Neural cell (in vitro differentiated cells): ENCODE measurements around the gene HIF3A. TPM values are rescaled to one million over a fixed set of nuclear protein-coding genes. Genes with fewer than 3 reads are reported as not detected.

Experiments used
- H2AFZ ChIP-seq: fragments of 200-600, 300-800 bp; sonication (generic), shearing (Covaris generic); 2 replicates; pipeline ENCODE4 v1.6.0; 2014; ENCODE audit warnings: low read depth, mild to moderate bottlenecking, antibody characterized with exemption, low read length, moderate library complexity
- H3F3A ChIP-seq: fragments of 200-600 bp; shearing (Covaris generic); 2 replicates; pipeline ENCODE4 v1.6.1; 2016; ENCODE audit warnings: mild to moderate bottlenecking, moderate library complexity, mixed read lengths, antibody characterized with exemption, low read length; ENCODE audit not compliant: insufficient read depth, poor library complexity, severe bottlenecking
- H3K27ac ChIP-seq: fragments of 200-600, 300-800 bp; sonication (generic), shearing (Covaris generic); 2 replicates; pipeline ENCODE4 v1.5.1; 2014; ENCODE audit warnings: mild to moderate bottlenecking, low read length, moderate library complexity
- H3K27me3 ChIP-seq: fragments of 300-800, 200-600 bp; sonication (generic), shearing (Covaris generic); 2 replicates; pipeline ENCODE4 v1.6.0; 2014; ENCODE audit warnings: mild to moderate bottlenecking, low read depth, low read length, moderate library complexity; ENCODE audit not compliant: insufficient read depth
- H3K36me3 ChIP-seq: fragments of 300-800, 200-600 bp; sonication (generic), shearing (Covaris generic); 2 replicates; pipeline ENCODE4 v1.5.1; 2014; ENCODE audit warnings: mild to moderate bottlenecking, antibody characterized with exemption, low read length, moderate library complexity; ENCODE audit not compliant: insufficient read depth
- H3K4me2 ChIP-seq: fragments of 300-800, 200-600 bp; sonication (generic), shearing (Covaris generic); 2 replicates; pipeline ENCODE4 v1.6.0; 2014; ENCODE audit warnings: mild to moderate bottlenecking, low read length
- H3K4me3 ChIP-seq: fragments of 300-800, 200-600 bp; sonication (generic), shearing (Covaris generic); 2 replicates; pipeline ENCODE4 v1.5.1; 2014; ENCODE audit warnings: mild to moderate bottlenecking, low read length, moderate library complexity
- H3K79me2 ChIP-seq: fragments of 200-600 bp; shearing (Covaris generic); replicated peaks from 2 replicates; pipeline ENCODE4 v1.6.0; 2014; ENCODE audit warnings: mild to moderate bottlenecking, low read length, moderate library complexity; ENCODE audit not compliant: insufficient read depth
- H3K9ac ChIP-seq: fragments of 300-800, 200-600 bp; sonication (generic), shearing (Covaris generic); 2 replicates; pipeline ENCODE4 v1.6.1; 2016; ENCODE audit warnings: mild to moderate bottlenecking, low read length, mixed read lengths
- H3K9me2 ChIP-seq: fragments of 200-600 bp; shearing (Covaris generic); 2 replicates; pipeline ENCODE4 v1.6.1; 2016; ENCODE audit warnings: mild to moderate bottlenecking, low read length, mixed read lengths; ENCODE audit not compliant: insufficient read depth
- H3K9me3 ChIP-seq: fragments of 200-600, 300-800 bp; sonication (generic), shearing (Covaris generic); 2 replicates; pipeline ENCODE4 v1.6.1; 2016; ENCODE audit warnings: mild to moderate bottlenecking, mixed run types, low read length, moderate library complexity, mixed read lengths
- H4K20me1 ChIP-seq: fragments of 200-600 bp; shearing (Covaris generic); 2 replicates; pipeline ENCODE4 v1.6.1; 2016; ENCODE audit warnings: mild to moderate bottlenecking, mixed run types; ENCODE audit not compliant: insufficient read depth
- EP300 ChIP-seq: fragments of 450-650 bp; conservative IDR thresholded peaks from 2 replicates; pipeline ENCODE4 v1.6.1; 2014; ENCODE audit warnings: antibody characterized with exemption, mild to moderate bottlenecking, moderate library complexity; ENCODE audit not compliant: poor library complexity, severe bottlenecking
- EZH2 ChIP-seq: fragments of 200-600, 300-800 bp; shearing (Covaris generic), sonication (generic); IDR thresholded peaks from 2 replicates; pipeline ENCODE4 v1.6.1; 2014; ENCODE audit warnings: antibody characterized with exemption, low read length, borderline replicate concordance, mild to moderate bottlenecking; ENCODE audit not compliant: insufficient read depth, poor library complexity, severe bottlenecking
- MXI1 ChIP-seq: fragments of 450-650 bp; conservative IDR thresholded peaks from 2 replicates; pipeline ENCODE4 v1.6.1; 2014; ENCODE audit warnings: antibody characterized with exemption, mild to moderate bottlenecking; ENCODE audit not compliant: poor library complexity, severe bottlenecking
- POLR2AphosphoS5 ChIP-seq: IDR thresholded peaks from 2 replicates; pipeline ENCODE4 v1.6.1; 2012
- RAD21 ChIP-seq: fragments of 450-650 bp; conservative IDR thresholded peaks from 2 replicates; pipeline ENCODE4 v1.6.1; 2014; ENCODE audit warnings: antibody characterized with exemption, mild to moderate bottlenecking, moderate library complexity
- SMC3 ChIP-seq: fragments of 450-650 bp; conservative IDR thresholded peaks from 2 replicates; pipeline ENCODE4 v1.6.1; 2014; ENCODE audit warnings: antibody characterized with exemption, mild to moderate bottlenecking, moderate library complexity; ENCODE audit not compliant: poor library complexity
- TAF1 ChIP-seq: IDR thresholded peaks from 2 replicates; pipeline ENCODE4 v1.6.1; 2012; ENCODE audit warnings: low read depth
- polyA plus RNA-seq: library from polyadenylated mRNA; depleted of rRNA; stranded (reverse); fragments of >200 nt; gene quantifications from 2 replicates; pipeline ENCODE4 v1.2.3, GENCODE V29; 2014
- TF ChIP-seq, protein P1 (sequence below): fragments of 450-650 bp; IDR thresholded peaks from 2 replicates; pipeline ENCODE4 v1.5.1; 2014; ENCODE audit warnings: antibody characterized with exemption, mild to moderate bottlenecking, moderate library complexity; ENCODE audit not compliant: poor library complexity, severe bottlenecking
- TF ChIP-seq, protein P2 (sequence below): IDR thresholded peaks from 2 replicates; pipeline ENCODE4 v1.6.1; 2012; ENCODE audit warnings: borderline replicate concordance

The HIF3A gene
- polyA plus RNA-seq, 1 donor from 2014 or later: 2.0 TPM

DNA sequence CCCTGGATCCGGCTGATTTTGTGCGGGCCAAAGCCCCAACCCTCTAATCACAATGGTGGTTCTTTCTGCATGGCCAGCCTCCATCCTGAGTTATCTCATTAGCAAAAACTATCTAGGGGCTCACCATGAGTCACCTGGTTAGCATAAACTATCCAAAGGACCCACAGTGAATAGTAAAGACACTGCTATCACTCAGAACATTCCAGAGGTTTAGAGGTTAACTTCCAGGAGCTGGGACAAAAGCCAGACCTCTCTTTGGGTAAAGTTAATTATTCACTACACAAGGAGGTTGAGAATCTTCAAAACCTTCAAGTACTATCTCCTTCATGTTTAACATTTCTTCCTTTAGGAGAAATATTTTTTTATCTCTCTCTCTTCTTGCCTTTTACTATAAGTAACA lies 31.2 kb downstream of the HIF3A start:
- Histone ChIP-seq H3K27me3 (no peaks in the 10 kb centered on the region), H3K4me3 (no peak overlapping the region), H3K9me2 (no peaks in the 10 kb centered on the region), H3K4me2 (no peak overlapping the region), H2AFZ (no peak overlapping the region), H4K20me1 (no peaks in the 10 kb centered on the region), H3K9me3 (peaks cover 6% of the 10 kb centered on the region), H3K27ac (no peak overlapping the region), H3F3A (no peaks in the 10 kb centered on the region), H3K79me2 (no peaks in the 10 kb centered on the region), H3K9ac (no peak overlapping the region), H3K36me3 (no peaks in the 10 kb centered on the region)
- TF ChIP-seq EP300 (no peak), TAF1 (no peak), POLR2AphosphoS5 (no peak), SMC3 (no peak), EZH2 (no peak), MXI1 (no peak), RAD21 (no peak)
- TF ChIP-seq, protein P1, sequence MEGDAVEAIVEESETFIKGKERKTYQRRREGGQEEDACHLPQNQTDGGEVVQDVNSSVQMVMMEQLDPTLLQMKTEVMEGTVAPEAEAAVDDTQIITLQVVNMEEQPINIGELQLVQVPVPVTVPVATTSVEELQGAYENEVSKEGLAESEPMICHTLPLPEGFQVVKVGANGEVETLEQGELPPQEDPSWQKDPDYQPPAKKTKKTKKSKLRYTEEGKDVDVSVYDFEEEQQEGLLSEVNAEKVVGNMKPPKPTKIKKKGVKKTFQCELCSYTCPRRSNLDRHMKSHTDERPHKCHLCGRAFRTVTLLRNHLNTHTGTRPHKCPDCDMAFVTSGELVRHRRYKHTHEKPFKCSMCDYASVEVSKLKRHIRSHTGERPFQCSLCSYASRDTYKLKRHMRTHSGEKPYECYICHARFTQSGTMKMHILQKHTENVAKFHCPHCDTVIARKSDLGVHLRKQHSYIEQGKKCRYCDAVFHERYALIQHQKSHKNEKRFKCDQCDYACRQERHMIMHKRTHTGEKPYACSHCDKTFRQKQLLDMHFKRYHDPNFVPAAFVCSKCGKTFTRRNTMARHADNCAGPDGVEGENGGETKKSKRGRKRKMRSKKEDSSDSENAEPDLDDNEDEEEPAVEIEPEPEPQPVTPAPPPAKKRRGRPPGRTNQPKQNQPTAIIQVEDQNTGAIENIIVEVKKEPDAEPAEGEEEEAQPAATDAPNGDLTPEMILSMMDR: no peak
- TF ChIP-seq, protein P2, sequence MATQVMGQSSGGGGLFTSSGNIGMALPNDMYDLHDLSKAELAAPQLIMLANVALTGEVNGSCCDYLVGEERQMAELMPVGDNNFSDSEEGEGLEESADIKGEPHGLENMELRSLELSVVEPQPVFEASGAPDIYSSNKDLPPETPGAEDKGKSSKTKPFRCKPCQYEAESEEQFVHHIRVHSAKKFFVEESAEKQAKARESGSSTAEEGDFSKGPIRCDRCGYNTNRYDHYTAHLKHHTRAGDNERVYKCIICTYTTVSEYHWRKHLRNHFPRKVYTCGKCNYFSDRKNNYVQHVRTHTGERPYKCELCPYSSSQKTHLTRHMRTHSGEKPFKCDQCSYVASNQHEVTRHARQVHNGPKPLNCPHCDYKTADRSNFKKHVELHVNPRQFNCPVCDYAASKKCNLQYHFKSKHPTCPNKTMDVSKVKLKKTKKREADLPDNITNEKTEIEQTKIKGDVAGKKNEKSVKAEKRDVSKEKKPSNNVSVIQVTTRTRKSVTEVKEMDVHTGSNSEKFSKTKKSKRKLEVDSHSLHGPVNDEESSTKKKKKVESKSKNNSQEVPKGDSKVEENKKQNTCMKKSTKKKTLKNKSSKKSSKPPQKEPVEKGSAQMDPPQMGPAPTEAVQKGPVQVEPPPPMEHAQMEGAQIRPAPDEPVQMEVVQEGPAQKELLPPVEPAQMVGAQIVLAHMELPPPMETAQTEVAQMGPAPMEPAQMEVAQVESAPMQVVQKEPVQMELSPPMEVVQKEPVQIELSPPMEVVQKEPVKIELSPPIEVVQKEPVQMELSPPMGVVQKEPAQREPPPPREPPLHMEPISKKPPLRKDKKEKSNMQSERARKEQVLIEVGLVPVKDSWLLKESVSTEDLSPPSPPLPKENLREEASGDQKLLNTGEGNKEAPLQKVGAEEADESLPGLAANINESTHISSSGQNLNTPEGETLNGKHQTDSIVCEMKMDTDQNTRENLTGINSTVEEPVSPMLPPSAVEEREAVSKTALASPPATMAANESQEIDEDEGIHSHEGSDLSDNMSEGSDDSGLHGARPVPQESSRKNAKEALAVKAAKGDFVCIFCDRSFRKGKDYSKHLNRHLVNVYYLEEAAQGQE: no peak

DNA sequence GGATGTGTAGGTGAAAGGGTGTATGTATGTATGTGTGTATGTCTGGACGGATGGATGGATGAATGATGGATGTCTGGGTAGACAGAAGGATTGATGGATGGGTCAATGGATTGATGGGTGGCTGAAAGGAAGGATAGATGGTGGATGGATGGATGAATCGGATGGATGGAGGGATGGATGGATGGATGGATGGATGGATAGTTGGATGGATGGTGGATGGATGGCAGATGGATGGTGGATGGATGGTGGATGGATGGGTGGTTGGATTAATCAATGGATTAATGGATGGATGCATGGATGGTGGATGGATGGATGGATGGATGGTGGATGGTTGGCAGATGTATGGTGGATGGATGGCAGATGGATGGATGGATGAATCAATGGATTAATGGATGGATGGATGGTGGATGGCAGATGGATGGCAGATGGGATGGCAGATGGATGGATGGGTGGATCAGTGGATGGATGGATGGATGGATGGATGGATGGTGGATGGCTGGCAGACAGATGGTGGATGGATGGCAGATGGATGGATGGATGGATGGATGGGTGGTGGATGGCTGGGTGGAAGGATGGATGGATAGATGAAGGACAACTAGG lies 33.6 kb downstream of the HIF3A start:
- H3F3A ChIP-seq: no peaks in the 10 kb centered on the region

More for the DNA sequence above, 33.6 kb downstream of the HIF3A start:
- no peak overlapping the region for H3K27ac ChIP-seq
- no peak overlapping the region for H3K4me3 ChIP-seq
- H2AFZ ChIP-seq: no peak overlapping the region
- TF ChIP-seq, protein P2: no peak
- TF ChIP-seq MXI1 (no peak), SMC3 (no peak), EP300 (no peak), RAD21 (no peak), POLR2AphosphoS5 (no peak), EZH2 (no peak), TAF1 (no peak)
- TF ChIP-seq, protein P1: no peak
- H3K9me3 ChIP-seq: peaks cover 6% of the 10 kb centered on the region
- H3K9me2 ChIP-seq: no peaks in the 10 kb centered on the region
- H3K36me3 ChIP-seq: no peaks in the 10 kb centered on the region
- H4K20me1 ChIP-seq: no peaks in the 10 kb centered on the region
- H3K27me3 ChIP-seq: no peaks in the 10 kb centered on the region
- no peak overlapping the region for H3K9ac ChIP-seq
- no peak overlapping the region for H3K4me2 ChIP-seq
- no peaks in the 10 kb centered on the region for H3K79me2 ChIP-seq
